H9 (cell line): ENCODE results near the gene TRAFD1. TPM values are rescaled to one million over a fixed set of nuclear protein-coding genes. Genes with fewer than 3 reads are reported as not detected.

Experiments used
- DNase-seq: peaks from one replicate; pipeline ENCODE4 v3.0.0-alpha.2; 2017
- H2AFZ ChIP-seq: one replicate; pipeline ENCODE4 v1.6.1; 2013; ENCODE audit warnings: mild to moderate bottlenecking, low read length, control low read depth, moderate library complexity
- H2AK5ac ChIP-seq: 2 replicates; pipeline ENCODE4 v1.6.1; 2013; ENCODE audit warnings: low read length, control low read depth, mixed read lengths; ENCODE audit not compliant: insufficient read length
- H2BK120ac ChIP-seq: one replicate; pipeline ENCODE4 v1.6.1; 2013; ENCODE audit warnings: low read depth, mild to moderate bottlenecking, low read length, control low read depth, inconsistent platforms; ENCODE audit not compliant: poor library complexity, severe bottlenecking
- H2BK12ac ChIP-seq: 2 replicates; pipeline ENCODE4 v1.6.1; 2013; ENCODE audit warnings: low read length, control low read depth, mixed read lengths, low read depth; ENCODE audit not compliant: insufficient read length
- H2BK15ac ChIP-seq: 2 replicates; pipeline ENCODE4 v1.6.1; 2013; ENCODE audit warnings: low read depth, low read length, control low read depth
- H2BK20ac ChIP-seq: one replicate; pipeline ENCODE4 v1.6.1; 2013; ENCODE audit warnings: low read depth, mild to moderate bottlenecking, low read length, control low read depth, inconsistent platforms; ENCODE audit not compliant: poor library complexity, severe bottlenecking
- H2BK5ac ChIP-seq: 2 replicates; pipeline ENCODE4 v1.6.1; 2013; ENCODE audit warnings: low read length, control low read depth, mixed read lengths; ENCODE audit not compliant: insufficient read length
- H3K14ac ChIP-seq: 2 replicates; pipeline ENCODE4 v1.6.1; 2013; ENCODE audit warnings: low read length, control low read depth; ENCODE audit not compliant: insufficient read depth
- H3K18ac ChIP-seq: 2 replicates; pipeline ENCODE4 v1.6.1; 2013; ENCODE audit warnings: low read depth, mild to moderate bottlenecking, mixed read lengths, low read length, control low read depth; ENCODE audit not compliant: insufficient read length
- H3K23ac ChIP-seq: 2 replicates; pipeline ENCODE4 v1.6.1; 2013; ENCODE audit warnings: low read length, control low read depth, mixed read lengths, low read depth; ENCODE audit not compliant: insufficient read length
- H3K23me2 ChIP-seq: 2 replicates; pipeline ENCODE4 v1.6.1; 2013; ENCODE audit warnings: low read depth, mild to moderate bottlenecking, mixed read lengths, low read length, control low read depth; ENCODE audit not compliant: insufficient read length, poor library complexity, severe bottlenecking
- H3K27ac ChIP-seq: 2 replicates; pipeline ENCODE4 v1.5.1; 2013; ENCODE audit warnings: low read length, control low read depth, mixed read lengths, low read depth; ENCODE audit not compliant: insufficient read length
- H3K27me3 ChIP-seq: 2 replicates; pipeline ENCODE4 v1.6.1; 2013; ENCODE audit warnings: low read length, control low read depth, inconsistent platforms; ENCODE audit not compliant: insufficient read depth
- H3K4ac ChIP-seq: 2 replicates; pipeline ENCODE4 v1.6.1; 2013; ENCODE audit warnings: low read depth, mild to moderate bottlenecking, control low read depth, inconsistent platforms, low read length, moderate library complexity
- H3K4me1 ChIP-seq: 2 replicates; pipeline ENCODE4 v1.6.1; 2013; ENCODE audit warnings: low read length, control low read depth, inconsistent platforms; ENCODE audit not compliant: insufficient read depth
- H3K4me2 ChIP-seq: 2 replicates; pipeline ENCODE4 v1.6.1; 2013; ENCODE audit warnings: low read length, control low read depth, mixed read lengths; ENCODE audit not compliant: insufficient read length, insufficient read depth
- H3K56ac ChIP-seq: 2 replicates; pipeline ENCODE4 v1.6.1; 2013; ENCODE audit warnings: low read depth, mild to moderate bottlenecking, mixed read lengths, low read length, control low read depth; ENCODE audit not compliant: insufficient read length
- H3K79me1 ChIP-seq: 2 replicates; pipeline ENCODE4 v1.6.1; 2013; ENCODE audit warnings: low read depth, mild to moderate bottlenecking, moderate library complexity, low read length, control low read depth, inconsistent platforms; ENCODE audit not compliant: insufficient read depth, poor library complexity, severe bottlenecking
- H3K79me2 ChIP-seq: 2 replicates; pipeline ENCODE4 v1.6.1; 2013; ENCODE audit warnings: low read length, control low read depth, inconsistent platforms; ENCODE audit not compliant: insufficient read depth
- H3K9ac ChIP-seq: 2 replicates; pipeline ENCODE4 v1.6.1; 2013; ENCODE audit warnings: low read length, control low read depth, mixed read lengths; ENCODE audit not compliant: insufficient read length; ENCODE audit errors: extremely low read depth
- H3K9me3 ChIP-seq: one replicate; pipeline ENCODE4 v1.6.1; 2013; ENCODE audit warnings: low read depth, low read length, inconsistent platforms; ENCODE audit not compliant: control insufficient read depth
- H3T11ph ChIP-seq: one replicate; pipeline ENCODE4 v1.6.1; 2013; ENCODE audit warnings: mild to moderate bottlenecking, low read length, control low read depth, inconsistent platforms
- H4K20me1 ChIP-seq: one replicate; pipeline ENCODE4 v1.6.1; 2013; ENCODE audit not compliant: control insufficient read depth, insufficient read length, insufficient read depth
- H4K5ac ChIP-seq: 2 replicates; pipeline ENCODE4 v1.6.1; 2013; ENCODE audit warnings: low read depth, mild to moderate bottlenecking, mixed read lengths, low read length, control low read depth; ENCODE audit not compliant: insufficient read length
- H4K8ac ChIP-seq: replicated peaks from 2 replicates; pipeline ENCODE4 v1.6.1; 2013; ENCODE audit warnings: low read length, control low read depth, mixed read lengths, low read depth; ENCODE audit not compliant: insufficient read length
- H4K91ac ChIP-seq: 2 replicates; pipeline ENCODE4 v1.6.1; 2013; ENCODE audit warnings: low read depth, mild to moderate bottlenecking, moderate library complexity, mixed read lengths, low read length, control low read depth; ENCODE audit not compliant: insufficient read length
- H3K27ac Mint-ChIP-seq, 3 experiments: 2 replicates in 2 of 3; 3 replicates in 1 of 3; pipeline ENCODE4 v1.8.0; 2020 to 2021; ENCODE audit warnings: mixed read lengths in 3 of 3, mild to moderate bottlenecking in 1 of 3, moderate library complexity in 1 of 3
- H3K27me3 Mint-ChIP-seq: 2 replicates; pipeline ENCODE4 v1.8.0; 2021; ENCODE audit warnings: low read depth, mild to moderate bottlenecking, moderate library complexity, mixed read lengths
- H3K36me3 Mint-ChIP-seq, 3 experiments: 2 replicates in 2 of 3; 3 replicates in 1 of 3; pipeline ENCODE4 v1.8.0; 2020 to 2021; ENCODE audit warnings: low read depth in 3 of 3, mixed read lengths in 3 of 3; ENCODE audit not compliant: insufficient read depth in 1 of 3
- H3K4me1 Mint-ChIP-seq, 2 experiments: 2 replicates each; pipeline ENCODE4 v1.8.0; 2020; ENCODE audit warnings: mixed read lengths in 2 of 2
- H3K4me3 Mint-ChIP-seq, 2 experiments: 2 replicates in 1 of 2; 3 replicates in 1 of 2; pipeline ENCODE4 v1.8.0; 2020 to 2021; ENCODE audit warnings: mild to moderate bottlenecking in 2 of 2, mixed read lengths in 2 of 2, moderate library complexity in 1 of 2
- H3K9me3 Mint-ChIP-seq, 2 experiments: 2 replicates in 1 of 2; 3 replicates in 1 of 2; pipeline ENCODE4 v1.8.0; 2020; ENCODE audit warnings: mild to moderate bottlenecking in 2 of 2, mixed read lengths in 2 of 2, moderate library complexity in 1 of 2
- CTCF ChIP-seq: fragments of 200-600 bp; sonication (generic); conservative IDR thresholded peaks from 3 replicates; pipeline ENCODE4 v1.8.0; 2021; ENCODE audit warnings: antibody characterized with exemption, mild to moderate bottlenecking
- WGBS: extraction: QIAGEN DNeasy Blood & Tissue Kit; methylation state at CpG from one replicate; pipeline ENCODE4 v1.1.7; 2013; ENCODE audit warnings: missing lambda C conversion rate, low lambda C conversion rate, mixed read lengths; ENCODE audit not compliant: insufficient read length; ENCODE audit errors: extremely low coverage; 5-methylcytosine and 5-hydroxymethylcytosine counted together
- total RNA-seq: library from RNA; stranded (reverse); gene quantifications from 2 replicates; pipeline ENCODE4 v1.2.1, GENCODE V29; 2021

The TRAFD1 gene
- total RNA-seq, 1 experiment from 2014 or later: 32.0 TPM

- H4K8ac ChIP-seq: no peak overlapping the region
- Mint-ChIP-seq H3K4me3 (peak overlapping the region in 1 of 2 experiments; percentile 38; a peak in 1 of 5 replicates), H3K27ac (peak overlapping the region; percentile 80 to 93 (median 91); a peak in 6 of 7 replicates), H3K36me3 (peaks cover 4 to 26% (median 24%) of the 10 kb centered on the region in 3 experiments; a peak in 6 of 7 replicates), H3K9me3 (no peaks in the 10 kb centered on the region), H3K27me3 (no peaks in the 10 kb centered on the region), H3K4me1 (peaks cover 18 to 20% of the 10 kb centered on the region in 2 experiments)
- no peak overlapping the region for H2BK12ac ChIP-seq
- no peaks in the 10 kb centered on the region for H3K79me2 ChIP-seq
- H2BK5ac ChIP-seq: no peak overlapping the region
- H3K9ac ChIP-seq: no peak overlapping the region
- H3K56ac ChIP-seq: no peak overlapping the region
- no peaks in the 10 kb centered on the region for H4K20me1 ChIP-seq
- H3K27me3 ChIP-seq: no peaks in the 10 kb centered on the region
- H3T11ph ChIP-seq: no peak overlapping the region
- H2BK120ac ChIP-seq: no peak overlapping the region
- no peak overlapping the region for H2AFZ ChIP-seq
- H3K4me2 ChIP-seq: no peak overlapping the region
- WGBS: no CpG with 5 or more reads among the region's 9 CpGs
- H3K14ac ChIP-seq: no peak overlapping the region
- no peak overlapping the region for H3K4ac ChIP-seq
- H3K23ac ChIP-seq: no peak overlapping the region
- H3K27ac ChIP-seq: no peak overlapping the region
- no peaks in the 10 kb centered on the region for H3K79me1 ChIP-seq
- H2AK5ac ChIP-seq: no peak overlapping the region
- no peak overlapping the region for H2BK20ac ChIP-seq
- no peaks in the 10 kb centered on the region for H3K23me2 ChIP-seq
- no peak overlapping the region for H2BK15ac ChIP-seq
- no peak overlapping the region for H3K18ac ChIP-seq
- peaks cover 7% of the 10 kb centered on the region for H3K4me1 ChIP-seq
- no peak overlapping the region for H4K5ac ChIP-seq
- peak; percentile 64 for DNase-seq
- no peak overlapping the region for H4K91ac ChIP-seq
- no peak for TF ChIP-seq CTCF
- H3K9me3 ChIP-seq: no peaks in the 10 kb centered on the region
These were observed 58.0 kb downstream of the TRAFD1 start for GRCh38 chr12:112183141-112184021.
